Measurements from ENCODE around the gene PAK1IP1.
"Not testable (repeated sequence)": the region's sequence is repeated elsewhere in the genome, so short reads cannot be mapped to it uniquely, and the experiment has no call there.

The PAK1IP1 gene, protein sequence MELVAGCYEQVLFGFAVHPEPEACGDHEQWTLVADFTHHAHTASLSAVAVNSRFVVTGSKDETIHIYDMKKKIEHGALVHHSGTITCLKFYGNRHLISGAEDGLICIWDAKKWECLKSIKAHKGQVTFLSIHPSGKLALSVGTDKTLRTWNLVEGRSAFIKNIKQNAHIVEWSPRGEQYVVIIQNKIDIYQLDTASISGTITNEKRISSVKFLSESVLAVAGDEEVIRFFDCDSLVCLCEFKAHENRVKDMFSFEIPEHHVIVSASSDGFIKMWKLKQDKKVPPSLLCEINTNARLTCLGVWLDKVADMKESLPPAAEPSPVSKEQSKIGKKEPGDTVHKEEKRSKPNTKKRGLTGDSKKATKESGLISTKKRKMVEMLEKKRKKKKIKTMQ

DNA sequence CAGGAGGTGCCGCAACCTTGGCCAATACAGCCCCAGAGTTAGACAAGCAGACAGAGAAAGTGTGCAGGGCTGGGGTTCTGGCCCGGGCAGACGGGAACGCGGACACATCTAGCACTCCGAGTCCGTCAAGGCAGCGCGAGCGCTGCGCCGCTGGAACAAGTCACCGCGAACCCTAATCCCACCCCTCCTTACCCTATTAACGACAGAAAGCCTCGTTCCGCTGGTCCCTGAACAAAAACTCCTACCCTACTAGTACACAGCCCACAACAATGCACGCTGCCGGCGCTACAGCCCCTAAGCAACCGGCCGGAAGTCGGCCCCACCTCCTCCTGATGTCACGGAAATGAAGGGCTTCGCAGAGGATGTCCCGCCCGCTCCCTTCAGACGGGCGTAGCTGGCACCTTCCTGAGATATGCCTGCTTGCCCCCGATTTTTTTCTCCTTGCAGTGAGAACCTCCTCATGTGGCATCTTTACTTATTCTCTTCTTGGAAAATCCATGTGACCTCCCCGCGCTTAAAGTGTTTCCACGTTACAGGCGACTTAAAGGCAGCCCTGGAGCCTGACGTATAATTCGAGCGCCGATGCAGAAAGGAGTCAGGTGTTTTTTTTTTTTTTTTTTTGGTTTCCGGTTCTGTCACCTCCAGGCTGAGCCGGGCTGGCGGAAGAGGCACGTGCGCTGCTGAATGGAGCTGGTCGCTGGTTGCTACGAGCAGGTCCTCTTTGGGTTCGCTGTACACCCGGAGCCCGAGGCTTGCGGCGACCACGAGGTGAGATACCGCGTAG lies at the start of gene PAK1IP1, which contains the start of gene C6orf52:
TSS of gene PAK1IP1 (plus strand) at position 671 of the 784 bp plus-strand sequence. CDS start at position 685, 14 bp downstream.
TSS of gene C6orf52 (minus strand) at position 315 of the 784 bp plus-strand sequence. CDS start 7,066 bp downstream, outside the sequence.
- DNase-seq (ENCODE audit: low spot score) = peak; percentile 94

DNA sequence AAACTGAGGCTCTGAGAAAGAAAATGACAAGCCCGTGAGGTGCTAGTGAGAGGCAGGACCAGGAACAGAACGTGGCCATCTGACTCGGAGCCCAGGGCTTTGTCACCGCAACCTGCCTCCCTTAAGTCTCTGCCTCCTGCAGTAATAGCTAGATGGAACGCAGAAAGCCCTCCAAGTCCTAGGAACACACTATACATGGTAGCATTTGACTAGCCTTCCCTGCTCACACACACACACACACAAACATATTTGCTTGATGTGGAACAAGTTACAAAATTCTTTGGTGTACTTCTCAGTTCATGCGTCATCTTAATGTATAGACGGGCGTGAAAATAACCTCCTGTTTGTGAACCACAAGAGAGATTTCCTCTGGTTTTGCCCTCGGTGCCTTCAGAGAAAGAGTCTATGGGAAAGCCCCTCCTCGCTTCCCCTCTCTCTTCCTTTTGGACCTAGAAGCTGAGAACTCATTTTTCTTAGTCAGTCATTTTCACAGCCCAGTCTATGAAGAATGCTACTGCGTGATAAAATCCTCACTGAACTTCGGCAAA lies 39.2 kb upstream of the PAK1IP1 start:
- no peak for DNase-seq (ENCODE audit: low spot score)

DNA sequence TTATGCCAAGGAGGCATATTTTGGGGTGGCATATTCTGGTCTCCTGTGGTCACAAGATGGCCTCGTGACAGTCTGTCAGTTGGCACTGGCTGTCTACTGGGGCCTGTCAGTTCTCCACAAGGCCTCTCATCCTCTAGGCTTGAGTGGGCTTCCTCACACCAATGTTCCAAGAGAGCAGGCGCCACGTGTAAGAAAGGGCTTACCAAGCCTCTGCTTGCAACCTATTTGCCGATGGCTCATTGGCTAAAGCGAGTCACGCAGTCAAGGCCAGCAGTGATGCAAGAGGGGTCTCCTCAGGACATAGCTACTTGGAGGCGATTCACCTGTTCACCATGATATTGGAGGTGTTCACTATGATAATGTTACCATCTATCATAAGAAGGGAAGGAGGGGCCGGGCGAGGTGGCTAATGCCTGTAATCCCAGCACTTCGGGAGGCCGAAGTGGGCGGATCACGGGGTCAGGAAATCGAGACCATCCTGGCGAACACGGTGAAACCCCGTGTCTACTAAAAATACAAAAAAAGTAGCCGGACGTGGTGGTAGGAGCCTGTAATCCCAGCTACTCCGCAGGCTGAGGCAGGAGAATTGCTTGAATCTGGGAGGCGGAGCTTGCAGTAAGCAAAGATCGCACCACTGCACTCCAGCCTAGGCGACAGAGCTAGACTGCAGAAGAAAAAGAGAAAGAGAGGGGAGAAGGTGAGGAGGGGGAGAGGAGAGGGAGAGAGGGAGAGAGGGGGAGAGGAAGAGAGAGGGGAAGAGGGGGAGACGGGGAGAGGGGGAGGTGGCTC lies 35.7 kb upstream of the PAK1IP1 start:
- no peak for DNase-seq (ENCODE audit: low spot score)

DNA sequence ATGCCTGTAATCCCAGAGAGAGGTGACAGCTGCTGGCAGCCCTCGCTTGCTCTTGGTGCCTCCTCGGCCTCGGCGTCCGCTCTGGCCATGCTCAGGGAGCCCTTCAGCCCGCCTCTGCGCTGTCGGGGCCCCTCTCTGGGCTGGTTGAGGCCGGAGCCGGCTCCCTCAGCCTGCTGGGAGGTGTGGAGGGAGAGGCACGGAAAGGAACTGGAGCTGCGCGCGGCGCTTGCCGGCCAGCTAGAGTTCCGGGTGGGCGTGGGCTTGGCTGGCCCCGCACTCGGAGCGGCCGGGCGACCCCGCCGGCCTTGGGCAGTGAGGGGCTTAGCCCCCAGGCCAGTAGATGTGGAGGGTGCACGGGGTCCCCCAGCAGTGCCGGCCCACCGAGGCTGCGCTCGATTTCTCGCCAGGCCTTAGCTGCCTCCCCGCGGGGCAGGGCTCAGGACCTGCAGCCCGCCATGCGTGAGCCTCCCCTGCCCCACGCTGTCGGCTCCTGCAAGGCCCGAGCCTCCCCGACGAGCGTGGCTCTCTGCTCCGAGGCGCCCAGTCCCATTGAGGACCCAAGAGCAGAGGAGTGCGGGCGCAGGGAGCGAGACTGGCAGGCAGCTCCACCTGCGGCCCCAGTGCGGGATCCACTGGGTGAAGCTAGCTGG lies 34.9 kb upstream of the PAK1IP1 start:
- DNase-seq (ENCODE audit: low spot score) = no peak

DNA sequence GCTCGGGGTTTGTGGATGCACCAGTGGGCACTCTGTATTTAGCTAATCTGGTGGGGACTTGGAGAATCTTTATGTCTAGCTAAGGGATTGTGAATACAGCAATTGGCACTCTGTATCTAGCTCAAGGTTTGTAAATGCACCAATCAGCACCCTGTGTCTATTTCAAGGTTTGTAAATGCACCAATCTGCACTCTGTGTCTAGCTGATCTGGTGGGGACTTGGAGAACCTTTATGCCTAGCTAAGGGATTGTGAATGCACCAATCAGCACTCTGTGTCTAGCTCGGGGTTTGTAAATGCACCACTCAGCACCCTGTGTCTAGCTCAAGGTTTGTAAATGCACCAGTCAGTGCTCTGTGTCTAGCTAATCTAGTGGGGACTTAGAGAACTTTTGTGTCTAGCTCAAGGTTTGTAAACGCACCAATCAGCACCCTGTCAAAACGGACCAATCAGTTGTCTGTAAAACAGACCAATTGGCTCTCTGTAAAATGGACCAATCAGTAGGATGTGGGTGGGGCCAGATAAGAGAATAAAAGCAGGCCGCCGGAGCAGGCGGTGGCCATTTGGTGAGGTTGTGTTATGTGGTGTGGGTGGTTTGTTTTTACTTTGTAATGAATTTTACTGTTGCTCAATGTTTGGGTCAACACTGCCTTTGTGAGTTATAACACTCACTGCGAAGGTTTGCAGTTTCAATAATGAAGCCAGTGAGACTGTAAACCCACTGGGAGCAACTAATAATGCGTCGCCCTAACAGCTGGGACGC lies 34.2 kb upstream of the PAK1IP1 start:
- DNase-seq (ENCODE audit: low spot score) = not testable (repeated sequence)

DNA sequence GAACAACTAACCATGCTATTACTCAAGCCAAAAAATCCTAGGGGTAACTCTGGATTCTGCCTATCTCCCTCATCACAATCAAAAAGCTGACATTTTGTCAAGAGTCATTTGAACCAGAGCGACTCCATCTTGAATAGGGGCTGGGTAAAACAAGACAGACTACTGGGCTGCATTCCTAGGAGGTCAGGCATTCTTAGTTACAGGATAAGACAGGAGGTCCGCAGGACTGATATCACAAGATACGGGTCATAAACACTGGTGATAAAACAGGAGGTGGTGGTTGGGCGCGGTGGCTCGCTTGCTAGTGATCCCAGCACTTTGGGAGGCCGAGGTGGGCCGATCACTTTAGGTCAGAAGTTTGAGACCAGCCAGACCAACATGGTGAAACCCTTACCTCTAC lies 32.6 kb upstream of the PAK1IP1 start:
- DNase-seq (ENCODE audit: low spot score) = no peak

DNA sequence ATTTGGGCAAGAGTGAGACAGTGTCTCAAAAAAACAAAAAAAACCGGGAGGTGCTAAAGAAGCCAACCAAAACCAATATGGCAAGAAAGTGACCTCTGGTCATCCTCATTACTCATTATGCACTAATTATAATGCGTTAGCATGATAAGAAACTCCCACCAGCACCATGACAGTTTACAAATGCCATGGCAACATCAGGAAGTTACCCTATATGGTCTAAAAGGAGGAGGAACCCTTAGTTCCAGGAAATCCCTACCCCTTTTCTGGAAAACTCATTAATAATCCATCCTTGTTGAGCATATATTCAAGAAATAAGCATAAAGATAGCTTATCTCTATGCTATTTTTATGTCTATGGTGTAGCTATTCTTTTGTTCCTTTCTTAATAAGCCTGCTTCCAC lies 32.0 kb upstream of the PAK1IP1 start:
- no peak for DNase-seq (ENCODE audit: low spot score)

DNA sequence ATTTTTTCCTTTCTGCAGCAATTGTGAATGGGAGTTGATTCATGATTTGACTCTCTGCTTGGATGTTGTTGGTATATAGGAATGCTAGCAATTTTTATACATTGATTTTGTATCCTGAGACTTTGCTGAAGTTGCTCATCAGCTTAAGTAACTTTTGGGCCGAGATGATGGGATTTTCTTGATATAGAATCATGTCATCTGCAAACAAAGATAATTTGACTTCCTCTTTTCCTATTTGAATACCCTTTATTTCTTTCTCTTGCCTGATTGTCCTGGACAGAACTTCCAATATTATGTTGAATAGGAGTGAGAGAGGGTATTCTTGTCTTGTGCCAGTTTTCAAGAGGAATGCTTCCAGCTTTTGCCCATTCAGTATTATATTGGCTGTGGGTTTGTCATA lies 29.2 kb upstream of the PAK1IP1 start:
- DNase-seq (ENCODE audit: low spot score) = not testable (repeated sequence)

DNA sequence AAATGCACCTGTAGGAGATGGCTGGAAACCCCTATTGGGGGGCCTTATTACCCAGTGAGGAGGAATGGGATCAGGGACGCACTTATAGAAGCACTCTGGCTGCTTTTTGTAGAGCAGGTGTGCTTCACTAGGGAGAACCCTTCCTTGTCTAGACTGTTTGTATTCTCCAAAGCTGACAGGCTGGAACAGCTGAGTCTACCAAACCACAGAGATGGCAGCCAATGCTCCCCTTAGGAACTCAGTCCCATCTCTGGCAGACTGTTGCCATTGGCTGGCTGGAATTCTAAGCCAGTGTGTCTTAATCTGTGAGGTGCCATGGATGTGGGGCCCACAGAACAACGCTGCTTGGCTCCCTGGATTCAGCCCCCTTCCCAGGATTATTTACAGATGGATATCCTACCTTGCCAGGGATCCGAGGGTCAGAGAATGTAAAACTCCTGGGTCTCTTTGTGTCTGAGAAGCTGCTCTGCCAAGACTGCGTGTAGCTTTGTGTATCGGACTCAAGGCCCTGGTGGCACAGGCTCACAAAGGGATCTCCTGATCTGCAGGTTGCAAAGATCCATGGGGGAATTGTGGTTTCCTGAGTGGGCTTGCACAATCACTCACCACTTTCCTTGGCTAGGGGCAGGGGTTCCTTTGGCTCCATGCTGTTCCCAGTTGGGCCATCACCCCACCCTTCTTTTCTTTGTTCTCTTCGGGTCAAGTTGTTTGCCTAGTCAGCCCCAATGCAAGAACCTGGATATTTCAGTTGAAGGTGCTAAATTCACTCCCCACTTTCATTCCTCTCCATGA lies 26.4 kb upstream of the PAK1IP1 start:
- no peak for DNase-seq (ENCODE audit: low spot score)

DNA sequence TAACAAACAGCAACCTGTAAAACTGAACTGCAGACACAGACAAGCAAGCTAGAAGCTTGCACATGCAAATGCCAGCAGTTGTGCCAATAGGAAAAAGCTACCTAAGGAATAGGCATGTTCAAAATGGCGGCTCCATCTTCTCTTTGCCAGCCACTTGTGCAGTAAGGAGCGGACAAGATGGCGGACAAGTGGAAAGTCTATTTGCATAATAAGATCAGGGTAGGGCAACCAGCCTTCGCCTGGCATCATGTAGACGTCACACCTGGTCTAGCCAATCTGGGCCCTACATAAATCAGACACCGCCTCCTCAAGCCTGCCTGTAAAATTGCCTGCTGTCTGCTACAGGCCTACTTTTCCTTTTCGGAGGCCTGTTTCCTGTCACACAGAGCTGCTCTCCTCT lies 18.4 kb upstream of the PAK1IP1 start:
- DNase-seq (ENCODE audit: low spot score) = no peak

DNA sequence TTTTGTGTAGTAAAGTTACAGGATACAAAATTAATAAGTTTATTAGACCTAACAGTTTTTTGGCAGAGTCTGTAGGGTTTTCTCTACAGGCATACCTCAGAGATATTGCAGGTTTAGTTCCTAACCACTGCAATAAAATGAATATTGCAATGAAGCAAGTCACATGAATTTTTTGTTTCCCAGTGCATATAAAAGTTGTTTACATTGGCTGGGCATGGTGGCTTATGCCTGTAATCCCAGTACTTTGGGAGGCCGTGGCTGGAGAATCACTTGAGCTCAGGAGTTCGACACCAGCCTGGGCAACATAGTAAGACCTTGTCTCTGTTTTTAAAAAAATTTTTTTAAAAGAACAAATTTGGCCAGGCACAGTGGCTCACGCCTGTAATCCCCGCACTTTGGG lies 16.3 kb upstream of the PAK1IP1 start:
- no peak for DNase-seq (ENCODE audit: low spot score)

DNA sequence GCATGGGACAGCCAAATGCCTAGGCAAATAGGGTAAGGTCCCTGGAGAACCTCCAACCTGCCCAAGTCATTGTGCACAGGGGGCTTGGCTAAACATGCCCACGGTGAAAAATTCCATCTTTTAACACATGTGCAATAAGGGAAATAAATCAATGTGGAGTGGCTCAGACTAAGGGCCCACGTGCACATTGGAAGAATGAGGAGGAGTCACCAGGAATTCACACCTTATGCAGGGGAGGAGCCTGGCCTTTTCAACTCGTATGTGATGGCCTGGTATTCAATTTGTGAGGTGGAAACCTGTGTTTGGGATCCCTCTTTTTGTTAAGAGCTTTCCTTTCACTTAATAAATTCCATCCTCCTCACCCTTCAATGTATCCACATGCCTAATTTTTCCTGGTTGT lies 13.0 kb upstream of the PAK1IP1 start:
- DNase-seq (ENCODE audit: low spot score) = no peak

DNA sequence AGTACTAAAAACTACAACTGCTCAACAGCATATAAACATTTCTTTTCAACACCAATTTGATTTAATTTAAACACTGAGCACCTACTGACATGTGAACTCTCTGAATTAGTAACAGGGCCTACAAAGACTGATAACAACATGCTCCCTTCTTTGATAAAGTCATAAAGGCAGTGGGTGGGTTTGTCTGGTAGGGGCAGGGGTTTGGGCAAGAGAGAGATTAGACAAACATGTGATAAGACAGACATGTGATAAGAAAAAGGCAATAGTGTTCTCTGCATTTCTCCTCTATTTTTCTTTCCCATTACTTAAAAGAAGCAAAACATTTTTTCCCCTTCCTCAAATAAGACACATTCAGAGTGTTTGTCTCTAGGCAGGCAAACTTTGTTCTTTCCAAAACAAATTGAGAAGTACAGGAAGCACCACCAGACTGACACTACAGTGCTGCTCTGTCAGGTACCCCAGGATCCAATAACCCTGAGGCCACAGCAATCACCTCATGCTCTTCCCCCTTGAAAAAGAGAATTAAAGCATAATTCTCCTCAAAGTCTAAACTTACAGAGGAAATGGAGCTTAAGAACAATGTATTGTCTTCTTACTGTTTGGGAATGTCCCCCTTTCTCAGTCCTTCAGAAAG lies 12.3 kb upstream of the PAK1IP1 start:
- DNase-seq (ENCODE audit: low spot score) = no peak

DNA sequence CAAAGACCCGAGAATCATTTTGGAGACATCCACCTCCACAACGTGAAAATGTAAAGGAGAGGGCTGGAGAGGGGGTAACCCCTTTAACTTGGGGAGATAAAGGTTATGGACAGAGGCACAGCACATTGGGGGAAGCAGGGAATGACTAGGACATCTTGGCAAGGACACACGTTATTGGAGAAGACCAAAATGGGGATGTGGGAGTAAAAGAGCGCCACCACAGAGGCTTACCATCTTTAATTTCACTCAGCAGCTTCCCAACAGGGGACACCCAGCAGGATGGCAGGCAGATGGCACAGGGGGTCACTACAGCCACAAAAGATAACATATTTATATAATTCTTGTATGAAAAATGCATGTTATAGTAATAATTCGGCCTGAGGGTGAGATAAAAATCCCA lies 10.2 kb upstream of the PAK1IP1 start:
- no peak for DNase-seq (ENCODE audit: low spot score)

DNA sequence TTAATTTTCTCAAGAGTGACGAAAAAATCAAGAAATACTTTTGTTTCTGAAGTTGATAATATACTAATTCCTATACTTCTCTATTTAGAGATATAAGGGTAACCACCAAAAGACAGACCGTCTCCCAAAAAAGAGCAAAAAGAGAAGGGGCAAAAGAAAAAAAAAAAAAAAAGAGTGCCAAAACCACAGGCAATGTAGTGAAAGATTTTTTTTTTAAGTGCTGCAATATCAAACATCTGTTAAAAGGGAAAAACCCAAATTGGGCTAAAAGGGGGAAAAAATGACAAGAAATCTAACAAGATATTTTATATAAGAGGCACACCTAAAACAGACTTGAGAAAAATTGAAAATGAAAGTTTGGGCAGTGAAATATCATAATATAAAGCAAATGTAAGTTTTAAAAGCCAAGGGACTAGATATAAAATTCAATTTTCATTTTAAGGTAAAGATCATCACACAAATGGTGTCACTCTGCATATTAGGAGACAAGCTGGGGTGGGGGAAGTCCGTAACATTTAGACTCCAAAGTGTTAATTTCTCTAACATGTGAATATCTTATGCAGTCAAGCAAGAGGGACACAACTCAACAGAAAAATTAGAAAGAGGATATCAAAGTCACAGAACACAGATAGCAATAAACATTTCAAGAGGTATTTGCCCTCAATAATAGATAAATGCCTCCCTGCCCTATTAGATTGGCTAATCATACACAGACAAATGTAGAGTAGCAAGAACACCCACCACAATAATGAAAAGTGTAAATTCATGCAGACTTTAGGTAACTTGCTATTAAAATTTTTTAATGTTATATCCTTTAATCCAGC lies 9.5 kb upstream of the PAK1IP1 start:
- DNase-seq (ENCODE audit: low spot score) = no peak

DNA sequence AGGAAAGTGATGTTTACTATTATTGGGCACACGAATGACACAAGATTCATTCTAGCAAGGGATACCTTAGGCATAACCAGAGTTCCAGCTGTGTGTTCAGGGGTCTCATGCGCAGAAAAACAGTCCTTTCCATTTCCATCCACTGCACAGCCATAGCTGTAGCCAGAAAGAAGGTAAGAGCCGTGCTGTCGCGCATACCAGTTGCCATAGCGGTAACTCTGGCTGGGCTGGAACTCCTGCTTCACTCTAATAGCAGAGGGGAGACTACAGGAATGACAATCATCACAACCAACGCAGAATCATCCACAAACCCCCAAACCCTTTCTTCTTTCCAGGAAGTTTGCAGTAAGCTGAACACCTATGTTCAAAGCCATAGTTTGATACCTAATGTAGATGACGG lies 7.9 kb upstream of the PAK1IP1 start:
- DNase-seq (ENCODE audit: low spot score) = no peak

DNA sequence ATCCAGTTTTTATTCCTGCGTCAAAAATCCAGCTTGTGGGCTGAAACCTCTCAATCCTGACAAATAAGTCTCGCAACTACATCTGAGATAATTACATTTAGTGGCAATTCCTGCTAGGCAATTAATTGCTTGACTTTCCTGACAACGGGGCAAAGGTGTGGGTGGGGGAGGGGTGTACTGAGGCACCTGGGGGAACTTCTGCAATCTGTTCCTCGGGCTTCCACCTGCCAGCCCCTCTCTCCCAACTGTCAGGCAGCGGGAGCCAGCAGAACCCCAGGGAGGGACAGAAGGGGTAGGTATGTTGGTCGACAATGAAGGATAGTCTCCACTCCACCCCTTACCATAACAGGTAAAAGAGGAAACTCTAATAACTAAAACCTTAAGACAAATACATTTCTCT lies 7.2 kb upstream of the PAK1IP1 start:
- DNase-seq (ENCODE audit: low spot score) = no peak

DNA sequence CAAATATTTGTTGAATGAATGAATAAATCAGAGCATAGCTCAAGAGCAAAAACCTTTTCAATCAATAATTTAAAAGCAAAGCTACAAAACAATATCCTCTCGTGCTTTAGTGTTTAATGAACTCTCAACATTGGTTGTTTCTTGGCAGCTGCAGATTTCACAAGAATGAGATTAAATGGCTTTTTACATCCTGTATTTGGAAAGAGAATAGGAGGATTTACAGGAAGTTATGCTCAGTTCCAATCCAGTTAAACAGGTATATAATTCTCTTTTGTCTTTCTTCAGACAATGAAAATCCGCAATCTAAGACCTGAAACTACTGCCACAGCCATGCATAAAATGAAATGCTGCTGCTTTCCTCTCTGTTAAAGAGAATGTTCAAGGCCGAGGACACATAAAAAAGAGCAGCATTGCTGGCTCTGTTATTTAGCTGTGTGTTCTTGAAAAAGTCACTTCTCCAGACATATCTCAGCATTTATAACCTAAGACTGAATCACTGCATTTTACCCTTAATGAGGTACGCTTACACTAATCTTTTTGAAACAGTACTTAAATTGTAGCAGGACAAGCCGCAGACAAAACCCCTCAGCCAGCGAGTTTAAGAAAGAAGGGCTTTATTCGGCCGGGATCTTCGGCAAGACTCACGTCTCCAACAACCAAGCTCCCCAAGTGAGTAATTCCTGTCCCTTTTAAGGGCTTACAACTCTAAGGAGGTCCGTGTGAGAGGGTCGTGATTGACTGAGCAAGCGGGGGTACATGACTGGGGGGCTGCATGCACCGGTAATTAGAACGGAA lies 3.9 kb upstream of the PAK1IP1 start:
- no peak for DNase-seq (ENCODE audit: low spot score)
